ENCODE results near the gene WWOX. TPM values are rescaled to one million over a fixed set of nuclear protein-coding genes. Genes with fewer than 3 reads are reported as not detected.

WWOX gene
- total RNA-seq, 4 donors from 2014 or later: 76.8 to 102 (median 83.6) TPM

- DNase-seq (ENCODE audit: low spot score in 2 of 2): no peak
- 61 to 71% methylated on average over 9 of the region's 9 CpGs for WGBS, 2 donors
- Histone ChIP-seq H3K4me3 (no peak overlapping the region), H3K9me3 (peaks cover 0 to 11% (median 0%) of the 10 kb centered on the region in 4 donors), H3K4me1 (peaks cover 0 to 14% (median 0%) of the 10 kb centered on the region in 4 donors), H3K27me3 (no peaks in the 10 kb centered on the region), H3K36me3 (peaks cover 0 to 19% (median 0%) of the 10 kb centered on the region in 3 donors), H3K27ac (peak overlapping the region in 3 of 4 donors; percentile 9 to 21 (median 20))
- TF ChIP-seq CTCF (IDR thresholded peaks at IDR 0.05): no peak
- peak in 1 of 2 donors; percentile 45 for TF ChIP-seq EP300 (IDR thresholded peaks at IDR 0.05)
These were observed 293.2 kb downstream of the WWOX start for GRCh38 chr16:78392585-78393195.

- no peaks in the 10 kb centered on the region for H3K27me3 ChIP-seq
- H3K4me1 ChIP-seq: peaks cover 0 to 7% (median 0%) of the 10 kb centered on the region in 4 donors
- peaks cover 0 to 11% (median 0%) of the 10 kb centered on the region in 4 donors for H3K9me3 ChIP-seq
- H3K36me3 ChIP-seq: peaks cover 0 to 6% (median 0%) of the 10 kb centered on the region in 3 donors
- 86 to 93% methylated on average over 6 of the region's 6 CpGs for WGBS, 2 donors
- no peak overlapping the region for H3K27ac ChIP-seq
- H3K4me3 ChIP-seq: no peak overlapping the region
- DNase-seq (ENCODE audit: low spot score in 2 of 2): no peak
- no peak for TF ChIP-seq POLR2A (IDR thresholded peaks at IDR 0.05)
- no peak for TF ChIP-seq EP300 (IDR thresholded peaks at IDR 0.05)
- no peak for TF ChIP-seq CTCF (IDR thresholded peaks at IDR 0.05)
These were observed 295.6 kb downstream of the WWOX start for GRCh38 chr16:78395035-78395434.

GRCh38 chr16:78396046-78396445 is 296.6 kb downstream of the WWOX start:
- TF ChIP-seq EP300 (IDR thresholded peaks at IDR 0.05): no peak
- TF ChIP-seq CTCF (IDR thresholded peaks at IDR 0.05): no peak
- TF ChIP-seq POLR2A (IDR thresholded peaks at IDR 0.05): no peak
- Histone ChIP-seq H3K27ac (no peak overlapping the region), H3K4me3 (no peak overlapping the region), H3K9me3 (peaks cover 0 to 9% (median 0%) of the 10 kb centered on the region in 4 donors), H3K36me3 (peaks cover 0 to 6% (median 0%) of the 10 kb centered on the region in 3 donors), H3K27me3 (no peaks in the 10 kb centered on the region), H3K4me1 (peaks cover 0 to 1% (median 0%) of the 10 kb centered on the region in 4 donors)
- DNase-seq (ENCODE audit: low spot score in 2 of 2): no peak
- WGBS, 2 donors: 81 to 83% methylated on average over 2 of the region's 2 CpGs

- no peak for DNase-seq (ENCODE audit: low spot score in 2 of 2)
- H3K4me1 ChIP-seq: no peaks in the 10 kb centered on the region
- H3K9me3 ChIP-seq: peaks cover 0 to 5% (median 0%) of the 10 kb centered on the region in 4 donors
- H3K4me3 ChIP-seq: no peak overlapping the region
- peaks cover 0 to 6% (median 0%) of the 10 kb centered on the region in 3 donors for H3K36me3 ChIP-seq
- TF ChIP-seq POLR2A (IDR thresholded peaks at IDR 0.05): no peak
- TF ChIP-seq EP300 (IDR thresholded peaks at IDR 0.05): no peak
- no peak for TF ChIP-seq CTCF (IDR thresholded peaks at IDR 0.05)
- no peaks in the 10 kb centered on the region for H3K27me3 ChIP-seq
- H3K27ac ChIP-seq: no peak overlapping the region
- 89 to 94% methylated on average over 4 of the region's 4 CpGs for WGBS, 2 donors
These were observed 297.2 kb downstream of the WWOX start for GRCh38 chr16:78396673-78397072.

GRCh38 chr16:78399384-78399783 is 299.9 kb downstream of the WWOX start:
- Histone ChIP-seq H3K4me1 (no peaks in the 10 kb centered on the region), H3K36me3 (no peaks in the 10 kb centered on the region), H3K4me3 (no peak overlapping the region), H3K27ac (no peak overlapping the region), H3K27me3 (no peaks in the 10 kb centered on the region), H3K9me3 (no peaks in the 10 kb centered on the region)
- no peak for DNase-seq (ENCODE audit: low spot score in 2 of 2)
- TF ChIP-seq EP300 (IDR thresholded peaks at IDR 0.05) (no peak), CTCF (IDR thresholded peaks at IDR 0.05) (no peak), POLR2A (IDR thresholded peaks at IDR 0.05) (no peak)
- WGBS, 2 donors: 52 to 77% methylated on average over 5 of the region's 5 CpGs
